GM19397 (cell line): Measurements from ENCODE around the gene TAGLN2.
"Not testable (repeated sequence)": the region's sequence is repeated elsewhere in the genome, so short reads cannot be mapped to it uniquely, and the experiment has no call there.

Source experiments
- ATAC-seq: cut with Tn5 transposase; IDR thresholded peaks from one replicate; pipeline ENCODE4 v1.9.1; 2021; ENCODE audit warnings: mild to moderate bottlenecking, moderate library complexity; ENCODE audit not compliant: unreplicated experiment

Gene TAGLN2

GRCh38 chr1:159902541-159902940, 22.8 kb downstream of the TAGLN2 start:
- ATAC-seq = no peak

GRCh38 chr1:159900755-159901360, 24.4 kb downstream of the TAGLN2 start:
- no peak for ATAC-seq

DNA sequence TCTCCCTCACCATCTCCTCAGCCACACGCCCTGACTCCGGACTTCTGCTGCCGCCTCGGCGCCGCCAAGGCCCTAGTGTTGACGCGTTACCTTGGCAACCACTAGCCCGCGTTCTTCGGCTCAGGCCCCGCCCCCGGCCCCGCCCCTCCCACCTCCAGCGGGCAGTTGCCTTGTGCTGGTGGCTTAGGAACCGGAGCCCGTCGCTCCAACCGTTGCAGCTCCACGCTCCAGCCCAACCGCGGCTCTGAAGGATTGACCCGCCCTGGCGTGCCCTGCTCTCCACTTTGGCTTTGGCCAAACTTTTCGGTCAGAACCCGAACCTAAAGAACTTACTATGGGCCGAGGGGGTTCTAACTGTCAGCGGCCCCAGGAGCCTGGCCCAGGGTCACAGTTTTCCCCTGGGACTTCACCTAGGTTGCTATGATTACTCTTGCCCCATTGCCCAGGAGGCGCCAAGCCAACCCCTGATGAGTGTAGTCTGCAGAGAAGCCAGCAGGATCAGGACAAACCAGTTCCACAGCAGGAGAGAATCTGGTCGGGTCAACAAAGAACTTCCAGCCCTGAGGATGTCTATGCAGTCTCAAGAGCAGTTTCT, 25.1 kb downstream of the TAGLN2 start, which contains the start of gene CFAP45:
CFAP45 (minus strand) TSS at position 80 of the 595 bp plus-strand sequence; CDS start at position 13, 67 bp downstream.
- no peak for ATAC-seq

DNA sequence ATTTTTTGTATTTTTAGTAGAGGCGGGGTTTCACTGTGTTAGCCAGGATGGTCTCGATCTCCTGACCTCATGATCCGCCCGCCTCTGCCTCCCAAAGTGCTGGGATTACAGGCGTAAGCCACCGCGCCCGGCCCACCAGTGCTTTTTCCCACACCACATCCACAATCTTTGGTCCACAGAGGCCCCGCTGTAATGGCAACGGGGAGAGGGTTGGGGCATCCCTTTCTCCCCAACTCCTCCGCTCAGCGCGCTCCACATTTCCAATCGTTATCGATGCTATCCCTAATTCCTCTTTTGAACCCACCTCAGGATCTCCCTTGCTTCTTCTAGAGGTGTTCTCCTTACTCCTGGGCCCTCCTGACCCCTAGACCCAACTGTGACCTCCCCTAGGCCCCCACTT, 25.7 kb downstream of the TAGLN2 start:
- ATAC-seq = not testable (repeated sequence)

GRCh38 chr1:159898527-159898926, 26.8 kb downstream of the TAGLN2 start:
- no peak for ATAC-seq

GRCh38 chr1:159897962-159898361, 27.3 kb downstream of the TAGLN2 start:
- no peak for ATAC-seq

GRCh38 chr1:159896546-159896930, 28.8 kb downstream of the TAGLN2 start:
- ATAC-seq = no peak

GRCh38 chr1:159895836-159896545, 29.3 kb downstream of the TAGLN2 start:
- ATAC-seq = no peak

DNA sequence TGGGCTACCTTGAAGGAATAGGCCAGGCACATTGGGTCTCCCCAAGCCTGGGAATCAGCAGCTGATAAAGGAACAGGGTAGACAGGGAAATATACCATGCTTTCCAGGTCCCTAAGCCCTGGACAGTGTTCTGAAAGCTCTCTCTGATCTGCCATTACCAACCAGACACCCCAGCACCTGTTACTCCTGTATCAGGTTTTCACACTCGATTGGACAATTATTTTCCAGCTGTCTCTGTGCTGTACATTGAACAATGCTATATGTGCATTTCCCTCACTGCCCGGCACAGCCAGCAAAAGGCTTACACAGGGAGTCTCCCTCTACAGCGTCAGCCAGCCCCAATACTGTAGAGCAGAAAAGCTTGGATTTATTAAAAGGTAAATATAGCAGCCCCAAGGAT, 30.0 kb downstream of the TAGLN2 start:
- no peak for ATAC-seq

- no peak for ATAC-seq
Observed at GRCh38 chr1:159892944-159893343, 32.4 kb downstream of the TAGLN2 start.

DNA sequence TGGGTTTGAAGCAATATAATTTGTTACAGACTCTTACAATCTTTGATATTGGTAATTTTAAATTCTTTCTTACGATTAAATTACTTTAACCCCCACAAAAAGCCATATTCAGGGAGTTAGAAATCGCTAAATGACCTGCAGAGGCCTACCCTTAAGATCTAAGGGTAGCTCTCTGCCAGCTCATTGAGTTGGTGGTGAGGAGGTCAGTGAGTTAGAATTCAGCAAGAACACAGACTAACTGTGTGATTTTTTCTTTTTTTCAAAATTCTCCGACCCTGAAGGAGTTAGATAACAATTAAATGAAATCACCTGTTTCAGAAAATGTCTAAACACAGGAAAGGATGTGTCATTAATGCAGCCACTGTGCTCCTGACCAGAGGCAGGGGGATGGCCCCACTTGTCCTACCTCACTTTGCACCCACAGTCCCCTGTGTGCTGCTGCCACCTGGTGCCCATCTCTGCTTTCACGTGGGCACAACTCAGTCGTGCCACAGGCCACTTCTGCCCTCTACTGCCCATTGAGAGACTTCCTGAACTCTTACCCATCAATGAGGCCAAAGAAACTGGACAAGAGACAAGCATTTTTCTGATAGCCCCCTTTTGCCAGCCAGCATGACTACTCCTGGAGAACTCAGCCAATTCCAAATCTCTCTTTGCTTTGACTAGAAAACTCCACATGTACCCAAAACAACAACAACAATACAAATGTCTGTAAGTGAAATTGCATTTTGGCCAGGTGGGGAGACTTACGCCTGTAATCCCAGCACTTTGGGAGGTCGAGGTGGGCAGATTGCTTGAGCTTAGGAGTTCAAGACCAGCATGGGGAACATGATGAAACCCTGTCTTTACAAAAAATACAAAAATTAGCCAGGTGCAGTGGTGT, 33.8 kb downstream of the TAGLN2 start:
- ATAC-seq = peak; percentile 71

DNA sequence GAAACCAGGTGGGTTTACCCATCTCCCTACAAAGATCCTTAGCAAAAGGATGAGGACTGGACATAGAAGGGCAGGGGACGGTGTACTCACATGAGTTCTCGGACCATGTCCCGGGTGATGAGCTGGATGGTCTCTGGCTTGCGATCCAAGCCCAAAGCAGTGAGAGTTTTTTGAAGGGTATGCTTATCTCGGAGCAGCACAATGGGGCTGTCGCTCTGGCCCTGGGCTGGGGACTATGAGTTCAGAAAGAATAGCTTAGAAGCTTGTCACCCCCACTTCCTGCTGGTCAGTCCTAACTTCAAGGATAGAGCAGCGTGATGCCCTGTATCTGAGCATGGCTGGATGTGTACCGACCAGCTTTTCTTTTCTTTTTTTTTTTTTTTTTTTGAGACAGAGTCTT, 34.9 kb downstream of the TAGLN2 start:
- no peak for ATAC-seq

GRCh38 chr1:159889821-159890252, 35.5 kb downstream of the TAGLN2 start:
- peak; percentile 82 for ATAC-seq

DNA sequence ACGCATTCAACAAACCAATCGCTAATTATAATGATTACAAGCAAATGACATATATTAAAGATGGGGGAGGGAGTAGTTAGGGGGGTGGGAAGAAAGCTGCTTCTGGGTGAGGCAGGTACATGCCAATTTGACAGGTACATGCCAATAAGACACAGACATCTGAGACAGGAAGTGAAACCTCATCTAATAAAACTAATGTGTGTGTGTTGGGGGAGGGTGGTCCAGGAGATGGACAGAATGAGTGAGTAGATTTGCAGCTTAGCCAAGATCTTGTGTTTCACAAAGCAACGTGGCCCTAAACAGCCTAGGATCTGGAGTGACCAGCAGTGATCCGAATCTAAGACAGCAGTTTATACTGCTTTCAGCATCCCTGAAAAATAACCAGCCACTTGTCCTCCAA, 36.1 kb downstream of the TAGLN2 start:
- ATAC-seq = no peak

DNA sequence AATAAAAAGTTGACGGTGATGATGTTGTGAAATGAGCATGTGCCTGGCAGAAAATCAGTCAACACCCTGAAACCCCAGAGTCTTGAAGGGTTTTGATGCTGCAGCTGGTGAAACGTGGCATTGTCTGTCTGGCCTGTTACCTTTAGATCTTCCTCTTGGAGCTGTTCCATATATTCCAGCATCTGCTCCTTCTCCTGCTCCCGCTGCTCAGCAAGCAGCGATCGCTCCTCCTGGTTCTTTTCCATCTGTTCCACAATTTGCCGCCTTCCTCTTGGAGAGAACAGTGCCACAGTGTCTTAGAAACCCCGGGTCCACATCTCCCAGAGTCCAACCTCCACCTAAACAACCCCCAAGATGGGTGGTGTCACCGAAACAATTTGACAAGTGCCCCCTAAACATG, 41.0 kb downstream of the TAGLN2 start:
- no peak for ATAC-seq

DNA sequence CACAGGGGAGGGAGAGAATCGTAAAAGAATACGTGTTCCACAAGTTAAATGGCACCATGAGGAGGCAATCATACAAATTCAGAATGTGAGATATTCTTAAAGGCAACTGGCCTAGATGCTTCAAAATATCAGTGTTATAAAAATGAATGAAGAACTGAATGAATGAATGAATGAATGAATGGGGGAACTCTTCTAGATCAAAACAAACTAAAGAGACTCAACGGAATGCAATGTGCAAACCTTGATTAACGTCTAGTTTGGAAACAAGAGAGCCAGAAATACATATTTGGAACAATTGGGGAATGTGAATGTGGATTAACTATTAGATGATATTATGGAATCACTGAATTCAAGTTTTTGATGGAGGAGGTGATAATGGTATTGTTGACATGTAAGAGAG, 42.2 kb downstream of the TAGLN2 start:
- ATAC-seq = no peak

DNA sequence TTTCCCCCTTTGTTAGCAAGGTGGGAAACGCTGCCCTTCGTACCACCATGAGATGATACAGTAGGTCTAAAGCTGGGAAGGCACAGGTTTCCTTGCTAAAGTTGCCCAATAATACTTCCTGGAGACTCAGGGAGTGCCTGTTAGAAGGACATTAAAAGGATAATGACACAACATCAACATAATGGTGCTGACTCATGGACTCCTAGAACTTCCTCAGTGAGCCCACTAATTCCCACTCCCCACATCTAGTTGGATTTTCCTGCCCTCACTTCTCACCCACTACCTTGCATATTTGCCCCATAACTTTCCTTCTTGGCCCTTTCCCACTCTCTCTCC, 42.8 kb downstream of the TAGLN2 start:
- no peak for ATAC-seq

GRCh38 chr1:159881622-159882526, 43.4 kb downstream of the TAGLN2 start:
- ATAC-seq = no peak

- ATAC-seq = no peak
Observed at GRCh38 chr1:159880430-159880829, 44.9 kb downstream of the TAGLN2 start.

DNA sequence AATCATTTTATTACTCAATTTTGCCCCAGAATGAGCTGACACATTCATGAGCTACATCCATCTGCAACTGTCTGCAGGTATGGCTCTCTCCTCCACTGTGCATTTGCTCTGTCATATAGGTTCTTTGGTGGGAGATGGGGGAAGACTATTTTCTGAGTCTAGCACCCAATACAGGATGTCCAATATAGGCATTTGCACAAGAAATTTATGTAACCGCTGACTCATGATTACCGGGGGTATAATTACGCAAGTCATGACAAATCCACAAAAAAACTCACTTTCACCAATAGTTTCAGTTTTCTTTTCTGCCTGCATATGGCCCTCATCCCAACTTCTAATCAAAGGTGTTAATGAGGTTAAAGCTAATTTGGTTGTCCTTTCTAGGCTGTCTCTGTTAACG, 45.3 kb downstream of the TAGLN2 start:
- no peak for ATAC-seq
